GM12891 (cell line): ENCODE results near the gene SPOCK1.

Experiments
- POLR2A ChIP-seq: IDR thresholded peaks from 2 replicates; pipeline ENCODE4 v1.6.1; 2011; ENCODE audit warnings: low read depth, low read length, control low read depth
- POLR2AphosphoS5 ChIP-seq: IDR thresholded peaks from 2 replicates; pipeline ENCODE4 v1.6.1; 2011; ENCODE audit warnings: low read depth, low read length, control low read depth
- SPI1 ChIP-seq: IDR thresholded peaks from 2 replicates; pipeline ENCODE4 v1.6.1; 2011; ENCODE audit warnings: low read depth, low read length, control low read depth
- TAF1 ChIP-seq: IDR thresholded peaks from 2 replicates; pipeline ENCODE4 v1.6.1; 2011; ENCODE audit warnings: low read depth, low read length, control low read depth

- TF ChIP-seq POLR2A (no peak), POLR2AphosphoS5 (no peak), TAF1 (no peak), SPI1 (no peak)
Measured at GRCh38 chr5:137395011-137395755, 103.9 kb downstream of the SPOCK1 start.
